HG03280 (cell line): Measurements from ENCODE around the gene RGCC.
"Not testable (repeated sequence)": the region's sequence is repeated elsewhere in the genome, so short reads cannot be mapped to it uniquely, and the experiment has no call there.

ENCODE experiments used
- ATAC-seq: cut with Tn5 transposase; IDR thresholded peaks from one replicate; pipeline ENCODE4 v1.9.1; 2021; ENCODE audit warnings: mild to moderate bottlenecking, moderate library complexity; ENCODE audit not compliant: unreplicated experiment

The RGCC gene

DNA sequence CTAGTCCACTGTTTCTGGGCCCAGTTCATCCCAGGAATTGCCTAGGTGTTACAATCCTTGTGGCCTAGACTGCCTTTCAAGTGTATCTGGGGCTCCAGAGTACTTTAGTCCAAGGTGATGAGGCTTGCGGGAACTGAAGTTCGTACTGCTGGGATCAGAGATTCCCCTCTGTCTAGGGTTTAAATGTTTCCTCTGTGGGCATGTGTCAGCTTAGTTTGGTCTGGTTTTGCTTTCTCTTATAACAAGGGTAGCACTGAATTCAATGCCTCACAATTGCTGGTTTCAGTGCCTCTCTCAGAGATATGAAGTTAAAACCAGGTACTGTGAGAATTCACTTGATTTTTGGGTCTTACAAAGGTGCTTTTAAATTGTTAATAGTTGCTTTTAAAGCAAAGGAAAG, 30.8 kb downstream of the RGCC start:
- peak; percentile 69 for ATAC-seq

DNA sequence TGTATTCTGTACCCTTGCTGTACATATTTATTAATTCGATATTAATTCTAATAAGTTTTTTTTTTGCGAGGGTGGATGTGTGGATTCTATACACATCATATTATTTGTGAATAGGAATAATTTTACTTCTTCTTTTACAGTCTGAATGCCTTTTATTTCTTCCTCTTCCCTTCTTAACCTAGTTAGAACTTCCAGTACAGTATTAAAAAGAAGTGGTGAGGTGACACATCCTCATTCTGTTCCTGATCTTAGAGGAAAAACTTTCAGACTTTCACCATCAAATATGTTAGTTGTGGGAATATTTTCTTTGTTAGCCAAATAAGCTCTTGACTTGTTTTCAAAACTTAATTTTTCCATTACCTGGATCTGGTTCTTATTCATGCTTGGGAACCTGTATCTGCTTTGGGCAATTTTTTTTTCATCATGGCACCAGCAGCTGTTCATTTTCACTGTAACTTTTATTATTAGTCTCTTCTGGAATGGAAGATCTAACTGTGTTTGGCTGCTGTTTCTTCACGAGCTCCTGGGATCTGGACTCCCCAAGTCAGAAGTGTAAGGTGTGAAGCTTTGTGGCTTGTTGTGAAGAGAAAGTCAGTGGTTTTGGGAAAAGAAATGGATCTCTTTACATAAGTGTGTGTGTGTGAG, 33.1 kb downstream of the RGCC start:
- ATAC-seq: no peak

DNA sequence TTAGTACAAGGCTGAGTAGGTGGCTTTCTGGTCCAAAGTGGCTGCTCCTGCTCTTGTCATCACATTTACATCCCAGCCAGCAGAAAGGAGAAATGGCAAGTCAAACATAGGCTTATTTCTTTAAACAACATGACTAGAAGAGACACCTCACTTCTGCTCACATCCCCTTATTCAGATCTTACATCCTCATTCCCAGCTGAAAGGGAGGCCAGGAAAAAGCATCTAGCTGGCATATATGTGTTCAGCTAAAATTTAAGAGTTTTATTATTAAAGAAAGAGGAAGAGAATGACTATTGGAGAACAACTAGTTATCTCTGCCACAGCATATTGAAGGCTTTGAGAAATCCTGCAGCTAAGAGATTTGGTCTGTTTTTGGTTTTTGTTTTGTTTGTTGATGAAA, 34.1 kb downstream of the RGCC start:
- ATAC-seq: no peak

DNA sequence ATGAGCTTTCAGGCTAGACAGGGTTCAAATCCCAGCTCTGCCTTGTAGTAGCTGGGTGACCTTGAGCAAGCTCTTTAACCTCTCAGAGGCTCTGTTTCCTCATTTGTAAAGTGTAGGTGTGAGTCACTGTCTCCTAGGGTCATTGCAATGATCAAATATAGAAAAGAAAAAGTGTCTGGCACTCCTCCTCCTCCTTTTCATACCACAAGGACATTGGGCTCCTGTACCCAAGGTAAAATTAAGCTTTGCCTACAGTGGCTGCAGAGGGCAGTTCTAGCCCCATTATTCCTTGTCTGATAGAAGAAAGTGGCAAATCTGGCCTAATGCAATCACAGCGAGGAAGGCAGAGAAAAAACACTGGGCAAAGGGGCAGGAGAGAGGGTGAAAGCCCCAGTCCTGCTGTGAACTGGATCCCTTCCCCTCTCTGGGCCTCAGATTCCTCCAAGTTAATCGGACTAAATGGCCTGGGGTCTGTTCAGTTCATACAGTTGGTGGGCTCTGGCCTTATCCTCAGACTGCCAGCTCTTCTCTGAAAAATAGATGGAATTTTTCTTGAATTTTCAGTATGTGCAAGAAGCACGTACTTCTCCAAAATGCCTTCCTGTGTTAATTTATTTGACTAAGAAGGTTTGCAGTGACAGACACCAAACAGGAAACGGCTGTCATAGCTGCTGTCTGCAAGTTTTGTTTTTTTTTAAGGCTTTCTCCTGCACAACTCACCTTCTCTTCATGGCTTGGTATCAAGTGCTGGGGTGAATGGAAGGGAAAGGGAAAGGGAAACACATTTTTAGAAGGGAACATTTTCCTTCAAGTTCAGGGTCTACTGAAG, 35.3 kb downstream of the RGCC start:
- ATAC-seq: no peak

DNA sequence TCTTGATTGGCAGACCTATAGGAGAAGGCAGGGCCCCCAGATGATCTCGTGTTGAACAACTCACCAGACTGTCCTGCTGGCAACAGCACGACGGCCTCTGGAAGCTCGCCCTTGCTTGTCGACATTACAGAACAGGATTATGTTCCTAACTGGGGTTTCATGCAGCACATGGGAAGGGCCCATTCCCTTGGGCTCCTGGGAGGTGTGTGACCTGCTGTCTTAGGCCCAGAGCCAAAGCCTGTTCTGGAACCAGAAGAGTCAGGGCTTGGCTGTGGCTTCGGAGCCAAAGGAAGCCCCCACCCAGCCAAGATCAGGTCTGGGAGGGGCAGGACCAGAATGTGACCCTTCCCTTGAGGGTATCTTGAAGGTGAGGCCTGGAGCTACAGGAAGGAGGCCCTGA, 36.9 kb downstream of the RGCC start:
- ATAC-seq: no peak

DNA sequence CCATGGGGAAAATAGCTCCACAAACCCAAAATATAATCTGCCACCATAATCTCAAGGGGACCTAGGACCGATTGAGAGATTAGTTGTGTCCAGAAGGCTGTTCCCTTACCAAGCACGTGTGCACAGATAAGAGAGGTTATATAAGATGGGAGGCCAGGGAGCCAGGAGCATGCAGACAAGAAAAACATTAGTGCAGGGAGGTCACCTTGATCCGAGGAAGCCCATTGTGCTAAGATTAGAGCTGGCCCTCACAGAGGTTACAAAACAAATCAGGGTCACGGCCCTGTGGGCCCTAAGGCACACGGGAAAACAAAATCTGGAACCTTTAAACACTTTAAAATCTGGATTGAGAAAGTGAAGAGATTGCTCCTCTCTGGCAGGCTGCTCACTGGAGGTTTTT, 37.7 kb downstream of the RGCC start:
- no peak for ATAC-seq

DNA sequence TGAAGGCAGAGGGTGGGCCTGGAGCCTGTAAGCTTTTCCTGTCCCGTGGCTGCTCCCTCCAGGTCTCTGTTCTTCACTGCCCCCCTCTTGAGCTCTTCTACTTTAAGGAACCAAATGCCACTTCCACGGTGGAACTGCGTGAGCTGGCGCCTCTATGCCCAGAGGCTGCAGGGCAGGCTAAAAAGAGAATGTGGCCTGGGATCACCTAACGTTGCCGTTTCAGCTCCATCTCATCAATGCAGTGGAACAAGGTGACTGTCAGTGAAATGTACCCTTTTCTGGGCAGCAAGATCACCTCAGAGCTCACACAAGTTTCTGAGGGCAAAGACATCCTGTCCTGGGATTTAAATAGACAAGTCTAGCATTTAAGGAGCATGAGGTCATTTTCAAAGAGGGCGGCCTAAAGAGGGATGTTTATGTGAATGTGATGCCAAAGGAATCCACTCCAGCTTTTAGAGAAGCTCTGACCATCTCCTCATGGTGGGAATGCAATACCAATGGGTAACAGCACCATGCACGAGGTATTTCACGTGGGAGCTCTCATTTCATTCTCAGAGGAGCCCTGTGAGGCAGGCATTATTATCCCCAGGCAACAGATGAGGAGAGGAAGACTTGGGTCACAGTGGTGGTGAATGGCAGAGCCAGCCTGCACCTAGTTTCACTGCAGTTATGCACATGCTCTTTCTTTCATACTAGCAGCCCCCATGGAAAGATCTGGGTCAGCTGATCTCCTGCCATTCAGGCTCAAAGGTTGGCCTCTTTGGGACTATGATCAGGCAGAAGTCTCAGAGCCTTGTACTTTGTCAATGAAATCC, 39.3 kb downstream of the RGCC start:
- ATAC-seq: no peak

DNA sequence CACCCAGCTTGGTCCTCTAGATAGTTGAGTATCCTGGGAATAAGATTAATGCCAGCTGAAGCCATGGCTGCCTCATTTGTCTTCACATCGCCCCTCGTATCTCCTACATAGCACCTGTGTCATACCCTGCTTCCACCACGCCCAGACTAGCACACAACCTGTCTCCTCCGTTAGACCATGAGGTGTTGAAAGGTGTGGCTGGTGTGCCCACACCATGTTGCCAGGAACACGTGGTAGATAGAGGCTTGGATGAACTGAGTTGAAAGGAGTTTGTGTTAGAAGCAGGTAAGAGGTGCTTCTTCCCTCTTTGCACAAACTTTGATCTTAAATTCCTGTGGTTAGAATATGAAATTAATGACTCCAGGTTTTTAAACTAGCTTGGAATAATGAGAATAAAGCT, 40.1 kb downstream of the RGCC start:
- no peak for ATAC-seq

DNA sequence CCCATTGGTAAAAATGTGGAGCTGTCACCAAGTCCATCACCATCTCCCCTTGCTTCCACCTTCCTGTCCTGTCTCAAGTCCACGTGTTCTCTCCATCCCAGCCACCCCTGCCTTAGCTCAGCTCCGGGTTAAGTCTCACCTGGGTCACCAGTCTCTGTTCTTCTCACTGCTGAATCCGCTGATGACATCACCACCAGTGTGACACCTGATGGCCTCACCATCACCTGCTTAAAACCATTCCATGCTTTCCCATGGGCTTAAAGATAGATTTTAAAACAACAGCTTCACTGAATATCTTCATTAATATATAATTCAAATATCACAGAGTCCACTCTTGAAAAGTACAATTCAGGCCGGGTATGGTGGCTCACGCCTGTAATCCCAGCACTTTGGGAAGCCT, 42.1 kb downstream of the RGCC start:
- no peak for ATAC-seq

DNA sequence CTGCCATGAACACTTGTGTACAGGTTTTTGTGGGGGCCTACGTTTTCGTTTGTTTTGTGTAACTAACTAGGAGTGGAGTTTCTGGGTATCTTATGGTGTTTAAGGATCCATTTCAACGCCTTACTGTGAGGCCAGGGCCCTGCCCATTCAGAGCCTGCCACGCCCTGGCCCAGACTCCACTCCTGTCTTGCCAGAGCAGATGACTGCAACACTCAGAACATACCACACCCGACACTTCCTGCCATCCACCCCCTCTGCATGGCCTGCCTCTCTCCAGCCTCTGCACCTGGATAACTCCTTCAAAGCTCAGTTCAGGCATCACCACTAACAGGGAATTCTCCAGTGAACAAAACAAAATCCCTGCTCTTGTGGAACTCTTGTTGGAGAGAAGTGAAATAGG, 43.2 kb downstream of the RGCC start:
- ATAC-seq: no peak

DNA sequence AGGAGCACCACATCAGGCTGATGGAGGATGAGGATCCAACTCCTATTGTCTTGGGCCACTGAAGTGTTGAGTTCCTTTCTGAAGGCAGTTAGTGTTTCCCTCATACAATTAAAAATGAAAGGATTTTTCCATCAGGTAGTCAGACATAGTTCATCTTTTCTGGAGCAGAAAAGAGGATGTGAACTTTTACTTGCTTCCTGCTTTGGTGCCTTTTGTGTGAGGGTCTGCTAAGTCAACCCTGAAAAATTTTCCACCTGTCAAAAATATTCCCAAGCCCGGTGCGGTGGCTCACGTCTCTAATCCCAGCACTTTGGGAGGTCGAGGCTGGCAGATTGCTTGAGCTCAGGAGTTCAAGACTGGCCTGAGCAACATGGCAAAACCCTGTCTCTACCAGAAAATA, 43.9 kb downstream of the RGCC start:
- ATAC-seq: no peak

DNA sequence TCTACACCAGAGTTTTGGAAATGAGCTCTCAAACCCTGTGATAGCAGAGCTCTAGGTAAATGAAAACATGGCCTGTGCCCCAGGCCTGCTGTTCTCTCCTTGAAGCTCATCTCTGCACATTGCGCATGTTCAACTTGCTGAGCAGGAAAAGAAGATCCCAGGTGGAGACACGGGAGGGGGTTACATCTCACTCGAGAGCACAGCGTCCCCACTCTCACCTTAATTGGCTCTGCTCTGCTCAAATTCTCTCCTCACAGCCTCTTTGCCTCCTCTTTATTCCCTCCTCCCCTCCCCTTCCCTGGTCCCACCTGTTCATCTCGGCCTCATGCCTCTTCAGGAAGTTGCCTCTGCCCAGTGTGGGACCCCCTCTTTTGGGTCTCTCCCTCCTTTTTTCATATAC, 44.7 kb downstream of the RGCC start:
- no peak for ATAC-seq

DNA sequence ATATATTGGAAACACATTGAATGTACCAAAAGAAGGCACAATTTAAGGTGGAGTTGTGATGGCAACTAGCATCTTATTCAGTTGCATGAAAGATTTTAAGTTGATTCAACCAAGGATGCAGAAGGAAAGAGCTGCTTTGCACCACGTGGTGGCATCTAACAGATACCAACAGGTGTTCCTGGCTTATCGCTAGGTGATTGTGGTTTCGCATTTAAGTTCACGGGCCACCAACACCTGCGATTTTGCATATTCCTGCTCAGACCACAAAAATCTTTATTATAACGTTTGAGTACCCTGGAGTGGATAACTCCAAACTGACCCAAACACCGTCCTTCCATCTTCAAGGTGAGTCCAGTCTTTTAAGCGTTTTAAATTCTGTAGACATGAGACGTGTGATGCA, 45.3 kb downstream of the RGCC start:
- peak; percentile 78 for ATAC-seq

DNA sequence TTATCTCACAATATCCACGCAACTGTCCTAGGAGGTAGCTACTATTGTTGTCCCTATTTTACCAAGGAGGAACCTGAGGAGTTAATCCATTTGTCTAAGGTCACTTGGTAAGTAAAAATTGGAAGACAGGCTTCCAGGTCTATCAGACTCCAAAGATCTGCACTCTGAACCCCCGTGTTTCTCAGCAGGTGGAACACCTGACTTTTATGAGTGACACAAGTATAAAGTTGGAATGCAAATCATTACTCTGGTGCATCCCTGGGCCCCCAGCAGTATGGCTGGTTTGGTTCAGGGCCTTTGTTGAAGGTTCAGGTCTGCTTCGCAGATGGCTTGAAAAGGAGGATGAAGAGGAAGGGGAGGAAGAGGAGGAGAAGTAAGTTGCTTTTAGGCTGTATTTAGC, 46.0 kb downstream of the RGCC start:
- ATAC-seq: no peak

DNA sequence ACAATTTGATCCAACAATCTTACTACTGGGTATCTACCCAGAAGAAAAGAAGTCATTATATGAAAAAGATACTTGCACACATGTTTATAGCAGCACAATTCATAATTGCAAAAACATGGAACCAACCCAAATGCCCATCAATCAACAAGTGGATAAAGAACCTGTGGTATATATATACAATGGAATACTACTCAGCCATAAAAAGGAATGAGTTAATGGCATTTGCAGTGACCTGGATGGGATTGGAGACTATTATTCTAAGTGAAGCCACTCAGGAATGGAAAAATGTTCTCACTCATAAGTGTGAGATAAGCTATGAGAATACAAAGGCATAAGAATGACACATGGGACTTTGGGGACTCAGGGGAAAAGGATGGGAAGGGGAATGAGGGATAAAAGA, 47.3 kb downstream of the RGCC start:
- ATAC-seq: not testable (repeated sequence)

DNA sequence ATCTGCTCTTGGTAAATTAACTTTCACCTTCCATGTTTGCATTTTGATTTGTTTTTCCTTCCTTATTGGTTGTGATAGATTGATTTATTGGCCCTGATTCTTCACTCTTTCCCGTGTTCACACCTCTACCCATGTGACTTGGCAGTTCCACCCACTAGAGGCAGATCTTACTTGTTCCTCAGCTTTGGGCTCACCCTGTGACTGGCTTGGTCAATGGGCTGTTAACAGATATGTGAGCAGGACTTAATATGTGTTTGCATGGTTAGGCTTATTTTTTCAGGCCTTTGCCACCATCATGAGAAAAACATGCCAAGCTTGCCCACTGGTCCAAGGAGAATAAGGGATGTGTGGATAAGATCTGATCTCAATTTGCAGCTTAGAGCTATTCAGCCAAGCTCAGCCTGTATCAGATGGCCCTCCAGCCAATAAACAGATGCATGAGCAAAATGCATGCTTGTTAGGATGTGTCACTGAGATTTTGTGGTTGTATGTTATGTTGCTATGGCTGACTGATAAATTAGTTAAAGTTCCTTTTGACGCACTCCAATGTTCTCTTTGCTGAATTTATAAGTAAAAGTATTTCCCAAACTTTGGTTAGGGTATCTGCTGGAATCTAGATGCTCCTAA, 48.0 kb downstream of the RGCC start:
- no peak for ATAC-seq

DNA sequence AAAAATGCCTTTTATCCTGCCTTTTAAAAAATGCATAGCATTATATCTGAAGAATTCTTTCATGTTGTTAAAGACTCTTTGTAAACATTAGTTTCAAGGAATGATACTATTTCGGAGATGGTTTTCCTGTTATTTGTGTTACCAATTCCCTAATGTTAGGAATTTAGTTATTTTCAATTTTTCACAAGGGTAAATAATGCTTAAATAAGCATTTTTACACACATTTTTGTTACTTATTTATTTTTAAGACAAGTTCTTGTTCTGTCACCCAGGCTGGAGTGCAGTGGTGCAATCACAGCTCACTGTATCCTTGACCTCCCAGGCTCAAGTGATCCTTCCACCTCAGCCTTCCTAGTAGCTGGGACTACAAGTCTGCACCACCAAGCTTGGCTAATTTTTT, 49.0 kb downstream of the RGCC start:
- ATAC-seq: no peak

DNA sequence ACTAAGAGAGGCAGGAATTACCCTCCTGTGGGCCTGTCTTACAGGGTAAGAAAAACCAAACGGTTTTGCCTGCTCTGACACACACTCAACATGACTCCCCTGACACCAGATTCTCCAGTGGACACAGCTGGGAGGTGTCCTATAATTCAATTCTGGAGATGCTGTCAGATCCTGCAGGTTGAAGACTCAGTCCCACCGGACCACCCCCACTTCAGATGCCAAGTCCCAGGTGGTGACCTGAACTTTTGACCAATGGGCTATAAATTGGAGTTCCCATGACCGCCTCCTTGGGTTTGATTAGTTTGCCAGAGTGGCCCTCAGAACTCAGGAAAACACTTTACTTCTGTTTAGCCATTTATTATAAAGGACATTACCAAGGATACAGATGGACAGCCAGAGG, 52.6 kb downstream of the RGCC start:
- no peak for ATAC-seq

DNA sequence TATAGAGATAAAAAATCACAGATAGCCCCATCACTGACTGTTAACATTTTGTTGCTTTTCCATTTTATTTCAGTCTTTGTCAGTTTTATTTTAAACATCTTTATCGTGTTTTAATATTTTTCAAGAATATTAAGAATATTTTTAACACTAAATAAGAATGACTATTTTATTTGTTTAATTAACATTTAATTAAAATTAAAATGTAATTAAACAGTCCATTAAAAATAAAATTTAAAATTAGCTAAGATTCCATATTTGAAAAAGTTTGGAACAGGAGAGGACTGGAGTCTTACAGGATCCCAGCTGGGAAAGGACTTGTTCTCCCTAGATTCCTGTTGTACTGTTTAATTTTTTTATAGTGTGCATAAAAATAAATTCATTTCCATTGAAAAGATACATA, 54.5 kb downstream of the RGCC start:
- ATAC-seq: no peak

DNA sequence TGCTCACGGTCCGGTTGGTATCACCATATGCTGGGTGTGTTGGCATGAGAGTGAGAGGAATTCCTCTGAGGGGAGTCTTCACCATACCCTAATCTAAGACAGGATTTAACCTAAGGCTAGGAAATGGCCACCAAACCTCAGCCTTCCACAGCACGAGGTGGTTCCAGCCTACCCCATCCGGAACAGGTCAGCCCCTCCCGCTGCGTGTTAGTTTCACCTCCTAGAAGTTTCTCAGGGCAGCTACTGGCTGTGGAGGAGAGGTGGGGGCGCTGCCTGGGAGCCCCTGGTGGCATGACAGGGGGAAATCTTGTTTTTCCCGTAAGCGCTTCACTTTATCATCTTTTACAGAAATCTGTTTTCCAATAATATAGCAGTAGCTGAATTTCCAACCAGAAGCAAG, 55.1 kb downstream of the RGCC start:
- no peak for ATAC-seq

DNA sequence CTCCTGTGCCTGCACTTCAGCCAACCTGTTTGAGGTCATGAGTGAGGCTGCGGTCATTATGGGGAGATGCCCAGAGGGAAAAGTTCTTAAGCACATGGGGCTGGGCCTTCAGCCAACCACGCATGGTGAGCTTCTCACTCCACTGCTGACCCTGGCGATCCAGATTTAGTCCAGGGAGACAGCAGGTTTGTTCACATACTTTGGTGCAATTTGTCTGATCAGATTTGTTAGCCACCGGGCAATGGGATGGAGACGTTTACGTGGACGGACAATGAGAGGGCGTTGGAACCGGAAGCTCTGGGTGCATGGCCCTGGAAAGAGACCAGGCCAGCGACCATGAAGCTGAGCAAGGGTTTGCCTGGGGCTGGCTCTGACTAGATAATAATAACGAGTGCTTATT, 56.2 kb downstream of the RGCC start:
- ATAC-seq: no peak
